GM12891 (cell line): ENCODE data around the gene FOXO3.

Experiments used
- POLR2A ChIP-seq: IDR thresholded peaks from 2 replicates; pipeline ENCODE4 v1.6.1; 2011; ENCODE audit warnings: low read depth, low read length, control low read depth
- POLR2AphosphoS5 ChIP-seq: IDR thresholded peaks from 2 replicates; pipeline ENCODE4 v1.6.1; 2011; ENCODE audit warnings: low read depth, low read length, control low read depth
- POU2F2 ChIP-seq: IDR thresholded peaks from 2 replicates; pipeline ENCODE4 v1.6.1; 2011; ENCODE audit warnings: low read depth, mild to moderate bottlenecking, control low read depth, low read length, moderate library complexity
- SPI1 ChIP-seq: IDR thresholded peaks from 2 replicates; pipeline ENCODE4 v1.6.1; 2011; ENCODE audit warnings: low read depth, low read length, control low read depth
- TAF1 ChIP-seq: IDR thresholded peaks from 2 replicates; pipeline ENCODE4 v1.6.1; 2011; ENCODE audit warnings: low read depth, low read length, control low read depth

DNA sequence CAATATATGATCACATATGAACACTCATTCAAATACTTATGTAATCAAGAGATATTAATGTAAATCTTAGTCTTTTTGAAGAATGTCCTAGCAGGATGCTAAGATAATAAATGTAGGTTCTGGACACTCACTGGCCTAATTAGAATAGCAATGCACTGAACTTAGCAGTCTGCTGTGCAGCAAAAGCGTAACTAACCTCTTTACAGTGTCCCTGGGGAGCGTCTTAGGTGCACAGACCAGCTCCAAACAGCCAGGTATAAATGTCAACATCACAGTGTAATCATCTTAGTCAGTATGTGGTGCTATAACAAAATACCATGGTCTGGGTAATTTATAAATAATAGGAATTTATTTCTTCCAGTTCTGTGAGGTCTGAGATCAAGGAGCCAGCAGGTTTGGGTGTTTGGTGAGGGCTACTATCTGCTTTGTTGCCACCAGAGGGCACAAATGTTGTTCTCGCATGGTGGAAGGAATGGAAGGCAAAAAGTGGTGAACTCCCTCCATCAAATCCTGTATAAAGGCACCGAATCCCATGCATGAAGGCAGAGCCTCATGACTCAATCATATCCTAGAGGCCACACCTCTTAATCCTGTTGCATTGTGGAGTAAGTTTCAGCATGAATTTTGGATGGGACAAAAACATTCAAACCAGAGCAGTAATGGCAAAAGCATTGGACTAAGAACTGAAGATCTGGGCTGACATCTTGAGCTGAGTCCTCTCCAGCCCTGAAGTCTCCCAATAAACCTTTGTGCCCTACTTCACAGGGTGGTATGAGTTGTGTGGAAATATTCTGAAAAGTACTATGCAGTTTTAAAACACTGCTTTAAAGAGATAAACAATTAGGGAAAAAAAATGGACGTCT, 41.8 kb upstream of the FOXO3 start:
- TF ChIP-seq POLR2A (no peak), TAF1 (no peak), POLR2AphosphoS5 (no peak), POU2F2 (no peak), SPI1 (no peak)
